GM19455 (cell line): ENCODE data around the gene MEGF9.
"Not testable (repeated sequence)": the region's sequence is repeated elsewhere in the genome, so short reads cannot be mapped to it uniquely, and the experiment has no call there.

Experiments used
- ATAC-seq: cut with Tn5 transposase; IDR thresholded peaks from one replicate; pipeline ENCODE4 v1.9.1; 2021; ENCODE audit not compliant: unreplicated experiment

MEGF9 gene

GRCh38 chr9:120714088-120714845 is at the start of gene MEGF9:
Gene MEGF9 (minus strand): TSS chr9:120714470. CDS start chr9:120714358, 112 bp downstream.
- peak; percentile 98 for ATAC-seq

- ATAC-seq: no peak
Observed at GRCh38 chr9:120761006-120761405, 46.7 kb upstream of the MEGF9 start.

DNA sequence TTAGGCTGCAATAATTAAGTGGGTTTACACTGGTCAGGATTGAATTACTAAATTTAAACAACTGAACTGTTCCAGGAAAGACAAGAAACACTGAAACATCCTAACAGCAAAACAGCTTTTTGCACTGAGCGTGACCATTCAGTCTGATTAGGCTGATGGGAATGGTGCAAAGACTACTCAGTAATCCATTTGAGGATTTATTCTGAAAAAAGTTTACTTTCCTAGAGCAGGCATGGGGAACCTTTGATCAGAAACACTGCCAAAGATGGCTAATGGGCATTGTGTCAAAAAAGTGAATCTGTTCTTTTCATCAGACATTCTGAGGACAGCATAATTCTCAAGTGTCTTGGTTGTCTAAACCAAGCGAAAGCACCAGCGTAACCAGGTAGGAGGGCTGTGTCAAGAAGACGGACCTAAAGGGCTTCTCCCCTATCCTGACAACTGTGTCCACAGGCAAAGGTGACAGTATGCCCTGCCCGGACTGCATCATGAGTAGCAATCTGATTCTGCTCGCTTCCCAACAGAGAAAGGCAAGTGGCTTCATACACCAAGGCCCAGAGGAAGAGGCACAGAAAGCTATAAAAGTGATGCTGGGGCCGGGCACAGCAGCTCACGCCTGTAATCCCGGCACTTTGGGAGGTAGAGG is 45.6 kb upstream of the MEGF9 start:
- ATAC-seq: no peak

- no peak for ATAC-seq
Observed at GRCh38 chr9:120758544-120758943, 44.3 kb upstream of the MEGF9 start.

DNA sequence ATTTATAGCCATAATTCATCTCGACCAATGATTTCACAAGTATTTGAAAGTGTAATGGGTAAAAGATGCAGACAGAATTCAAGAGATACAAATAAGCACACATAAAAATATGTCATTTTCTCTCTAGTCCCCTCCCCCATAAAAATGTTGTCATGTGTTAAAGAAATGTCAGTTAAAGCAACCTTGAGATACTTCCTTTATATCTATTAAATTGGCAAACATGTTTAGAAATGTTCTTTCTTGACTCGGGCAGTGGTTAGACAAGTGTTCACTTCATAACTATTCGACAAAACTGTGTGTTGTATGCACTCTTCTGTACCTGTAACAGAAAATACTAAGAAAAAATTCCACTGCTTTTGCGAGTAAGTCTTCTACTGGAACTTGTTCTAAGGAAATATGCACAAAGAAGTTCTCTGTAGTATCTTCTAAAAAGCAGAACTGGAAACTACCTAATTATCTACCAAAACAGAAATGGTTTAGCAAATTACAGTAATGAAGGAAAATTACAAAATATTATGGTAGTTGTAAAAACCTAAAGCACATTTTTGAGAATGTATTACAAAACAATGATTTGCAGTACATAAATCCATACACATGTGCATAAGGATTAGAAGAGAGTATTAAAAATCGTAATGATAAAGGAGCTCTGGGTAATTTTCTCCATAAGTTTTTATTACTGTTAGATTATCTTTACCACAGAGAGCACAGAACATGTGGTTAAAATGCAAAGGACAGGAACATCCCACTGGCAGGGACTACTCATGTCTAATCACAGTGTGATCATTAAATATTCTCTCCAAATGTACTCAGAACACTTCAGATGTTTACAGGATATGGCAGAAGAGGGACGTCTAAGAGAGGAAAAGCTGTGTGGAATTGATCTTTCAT is 43.0 kb upstream of the MEGF9 start:
- no peak for ATAC-seq

DNA sequence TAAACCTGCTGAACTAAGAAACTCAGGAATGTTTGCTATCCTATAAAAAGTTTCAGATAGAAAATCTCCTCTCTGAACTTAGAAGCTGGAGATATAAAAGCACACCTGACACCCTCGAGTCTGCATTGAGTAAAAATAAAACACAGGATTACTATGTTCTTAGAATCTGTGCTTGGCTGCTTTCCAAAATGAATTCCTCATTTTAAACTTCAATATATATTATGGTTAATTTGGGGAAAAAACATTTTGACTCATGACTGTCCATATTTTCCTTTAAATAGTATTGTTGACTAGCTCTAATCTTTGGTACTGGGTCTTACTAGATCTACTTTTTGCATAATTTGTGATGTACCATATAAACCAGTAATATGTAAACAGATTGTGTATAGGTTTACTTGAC is 42.3 kb upstream of the MEGF9 start:
- no peak for ATAC-seq

DNA sequence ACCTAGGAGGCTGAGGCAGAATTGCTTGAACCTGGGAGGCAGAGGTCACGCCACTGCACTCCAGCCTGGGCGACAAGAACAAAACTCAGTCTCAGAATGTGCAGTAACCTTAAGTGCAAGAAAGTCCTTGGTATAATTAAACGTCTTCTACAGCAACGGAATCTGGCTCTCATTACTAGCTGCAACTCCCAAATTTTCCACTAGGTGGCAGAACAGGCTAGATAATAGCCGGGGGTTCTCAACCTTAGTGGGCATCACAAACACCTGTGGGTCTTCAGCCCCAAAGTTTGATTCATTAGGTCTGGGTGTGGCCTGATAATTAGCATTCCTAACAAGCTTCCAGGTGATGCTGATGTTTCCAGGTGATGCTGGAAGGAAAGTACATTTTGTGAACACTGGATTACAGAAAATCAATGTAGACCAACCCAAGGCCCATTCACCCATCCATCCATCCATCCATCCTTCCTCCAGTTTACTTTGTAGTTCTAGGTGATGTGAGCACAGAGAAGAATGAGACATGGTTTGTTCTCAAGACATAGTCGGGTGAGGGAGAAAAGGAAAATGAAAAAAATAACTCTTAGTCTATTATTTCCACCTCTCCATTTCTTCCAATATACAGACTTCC is 41.7 kb upstream of the MEGF9 start:
- no peak for ATAC-seq

- no peak for ATAC-seq
Observed at GRCh38 chr9:120755044-120755443, 40.8 kb upstream of the MEGF9 start.

DNA sequence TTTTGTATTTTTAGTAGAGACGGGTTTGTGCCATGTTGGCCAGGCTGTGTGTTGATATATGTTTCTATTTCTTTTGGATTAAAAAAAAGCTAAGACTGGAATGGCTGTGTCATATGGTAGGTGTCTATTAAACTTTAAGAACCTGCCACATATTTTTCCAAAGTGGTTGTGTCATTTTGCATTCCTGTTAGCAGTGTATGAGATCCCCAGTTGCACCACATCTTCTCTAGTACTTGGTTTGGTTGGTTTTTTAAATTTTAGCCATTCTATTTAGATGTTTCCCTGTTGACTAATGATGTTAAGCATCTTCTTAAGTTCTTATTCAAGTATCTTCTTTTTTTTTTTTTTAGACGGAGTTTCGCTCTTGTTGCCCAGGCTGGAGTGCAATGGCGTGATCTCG is 36.2 kb upstream of the MEGF9 start:
- no peak for ATAC-seq

- ATAC-seq: not testable (repeated sequence)
Observed at GRCh38 chr9:120746366-120746765, 32.1 kb upstream of the MEGF9 start.

DNA sequence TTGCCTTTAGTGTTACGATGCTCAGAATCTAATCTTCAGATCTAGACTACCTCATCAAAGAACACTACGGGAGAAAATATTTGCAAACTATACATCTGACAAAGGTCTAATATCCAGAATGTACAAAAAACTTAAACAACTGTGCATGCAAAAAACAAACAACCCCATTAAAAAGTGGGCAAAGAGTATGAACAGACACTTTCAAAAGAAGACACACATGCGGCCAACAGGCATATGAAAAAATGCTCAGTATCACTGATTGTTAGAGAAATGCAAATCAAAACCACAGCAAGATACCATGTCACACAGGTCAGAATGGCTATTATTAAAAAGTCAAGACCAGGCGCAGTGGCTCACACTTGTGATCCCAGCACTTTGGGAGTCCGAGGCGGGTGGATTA is 31.0 kb upstream of the MEGF9 start:
- no peak for ATAC-seq

- ATAC-seq: no peak
Observed at GRCh38 chr9:120742951-120743416, 28.7 kb upstream of the MEGF9 start.

DNA sequence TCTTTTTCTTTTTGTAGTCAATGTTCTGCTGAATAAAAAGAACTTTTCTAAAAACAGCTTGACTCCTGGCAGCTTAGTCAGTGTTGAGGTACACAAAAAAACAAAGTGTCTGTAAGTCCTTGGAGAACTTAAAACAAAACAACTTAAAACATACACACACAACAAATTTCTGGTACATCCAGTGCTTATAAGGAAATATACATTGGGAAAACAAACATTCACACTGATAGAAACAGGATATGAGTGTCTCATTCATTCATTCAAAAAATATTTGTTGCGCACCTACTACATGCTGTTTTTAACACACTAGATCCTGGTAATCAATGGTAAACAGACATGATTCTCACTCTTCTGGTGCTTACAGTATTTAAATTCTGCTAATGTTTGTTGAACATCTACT is 27.4 kb upstream of the MEGF9 start:
- ATAC-seq: no peak

- no peak for ATAC-seq
Observed at GRCh38 chr9:120741191-120741590, 26.9 kb upstream of the MEGF9 start.

DNA sequence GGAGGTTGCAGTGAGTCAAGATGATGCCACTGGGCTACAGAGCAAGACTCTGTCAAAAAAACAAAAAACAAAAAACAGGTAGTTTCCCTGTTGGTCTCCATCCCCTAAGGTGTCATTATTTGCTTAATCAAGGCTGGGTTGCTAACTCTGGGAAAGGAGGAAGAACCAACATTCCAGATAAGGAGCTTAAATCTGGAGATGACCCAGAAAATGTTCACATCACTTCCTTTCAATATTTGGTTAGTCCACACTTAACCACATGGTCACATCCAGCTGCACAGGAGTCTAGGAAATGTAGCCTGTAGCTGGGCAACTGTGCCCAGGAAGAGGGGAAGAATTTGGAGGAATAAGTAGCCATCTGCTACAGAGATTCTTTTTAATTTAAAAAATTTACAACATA is 25.9 kb upstream of the MEGF9 start:
- no peak for ATAC-seq

DNA sequence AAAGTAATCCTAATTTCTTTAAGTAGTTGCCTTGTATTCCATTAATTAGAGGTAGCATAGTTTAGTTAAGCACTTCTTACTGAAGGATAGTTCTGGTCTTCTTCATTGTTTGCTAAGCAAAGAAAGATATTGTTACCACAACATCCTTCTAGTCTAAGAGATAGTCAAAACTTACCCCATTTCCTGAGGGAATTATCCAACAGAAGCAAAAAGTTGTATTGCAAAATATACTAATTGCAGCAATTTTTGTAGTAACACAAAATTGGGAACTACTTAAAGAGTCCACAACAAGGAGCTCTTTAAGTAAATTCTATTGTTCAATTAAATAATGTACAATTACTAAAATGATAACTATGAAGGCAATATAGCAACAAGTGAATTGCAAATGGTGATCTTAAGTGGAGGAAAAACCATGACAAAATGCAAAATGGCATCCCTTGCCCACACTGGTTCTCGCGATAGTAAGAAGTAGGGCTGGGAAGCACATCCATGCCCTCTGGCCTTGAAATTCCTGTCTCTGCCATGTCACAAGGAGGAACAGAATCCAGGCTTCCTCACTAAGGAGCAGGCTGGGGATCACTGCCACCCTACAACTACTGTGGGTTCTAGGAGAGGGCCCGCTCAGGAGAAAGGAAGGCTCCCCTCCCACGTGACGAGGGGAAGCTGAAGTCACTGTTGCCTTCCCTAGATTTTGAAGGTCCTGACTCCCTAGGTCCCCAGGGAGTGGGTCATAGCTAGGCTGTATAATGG is 23.3 kb upstream of the MEGF9 start:
- no peak for ATAC-seq

DNA sequence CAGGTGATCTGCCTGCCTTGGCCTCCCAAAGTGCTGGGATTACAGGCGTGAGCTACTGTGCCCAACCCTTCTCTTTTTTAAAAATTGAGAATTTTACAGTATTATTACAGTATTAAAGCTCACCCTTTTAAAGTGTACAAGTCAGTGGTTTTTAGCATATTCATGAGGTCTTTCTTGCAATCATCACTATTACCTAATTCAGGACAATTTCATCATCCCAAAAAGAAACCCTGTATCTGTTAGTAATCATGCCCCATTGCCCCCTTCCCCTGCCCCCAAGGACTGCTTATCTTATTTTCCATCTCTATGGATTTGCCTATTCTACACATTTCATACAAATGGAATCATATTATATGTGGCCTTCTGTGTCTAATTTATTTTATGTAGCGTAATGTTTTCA is 22.6 kb upstream of the MEGF9 start:
- no peak for ATAC-seq

- no peak for ATAC-seq
Observed at GRCh38 chr9:120735415-120736126, 21.3 kb upstream of the MEGF9 start.

- ATAC-seq: no peak
Observed at GRCh38 chr9:120734607-120735410, 20.5 kb upstream of the MEGF9 start.
